ENCODE measurements around the gene TTLL11. TPM values are rescaled to one million over a fixed set of nuclear protein-coding genes. Genes with fewer than 3 reads are reported as not detected.

Gene TTLL11
- total RNA-seq, 4 donors from 2014 or later, result 9.8 to 18.6 (median 15.6) TPM

DNA sequence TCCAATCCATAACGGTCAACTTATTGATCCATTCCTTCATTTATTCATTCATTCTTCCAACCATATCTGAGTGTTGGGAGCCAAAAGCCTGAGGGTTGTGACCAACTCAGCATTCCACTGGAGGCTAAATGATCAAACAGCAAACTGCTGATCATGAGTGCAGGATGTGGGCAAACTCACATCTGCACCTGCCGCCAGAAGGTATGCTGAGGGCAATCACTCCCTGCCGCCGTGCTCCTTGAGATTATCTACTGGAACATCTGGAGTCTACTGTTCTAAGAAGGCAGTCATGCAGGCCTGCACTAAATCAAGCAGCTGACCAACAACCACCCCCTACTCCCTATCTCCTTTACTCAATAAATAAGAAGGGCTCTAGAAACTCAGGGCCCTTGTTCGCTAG lies 184.0 kb downstream of the TTLL11 start:
- WGBS, 2 donors, result 76 to 78% methylated on average over 5 of the region's 5 CpGs
- Histone ChIP-seq H3K4me3 (no peak overlapping the region), H3K9me3 (no peaks in the 10 kb centered on the region), H3K36me3 (no peaks in the 10 kb centered on the region), H3K27ac (no peak overlapping the region), H3K27me3 (no peaks in the 10 kb centered on the region), H3K4me1 (peaks cover 0 to 6% (median 0%) of the 10 kb centered on the region in 4 donors)
- no peak for DNase-seq (ENCODE audit: low spot score in 2 of 2)
- TF ChIP-seq, protein P1, sequence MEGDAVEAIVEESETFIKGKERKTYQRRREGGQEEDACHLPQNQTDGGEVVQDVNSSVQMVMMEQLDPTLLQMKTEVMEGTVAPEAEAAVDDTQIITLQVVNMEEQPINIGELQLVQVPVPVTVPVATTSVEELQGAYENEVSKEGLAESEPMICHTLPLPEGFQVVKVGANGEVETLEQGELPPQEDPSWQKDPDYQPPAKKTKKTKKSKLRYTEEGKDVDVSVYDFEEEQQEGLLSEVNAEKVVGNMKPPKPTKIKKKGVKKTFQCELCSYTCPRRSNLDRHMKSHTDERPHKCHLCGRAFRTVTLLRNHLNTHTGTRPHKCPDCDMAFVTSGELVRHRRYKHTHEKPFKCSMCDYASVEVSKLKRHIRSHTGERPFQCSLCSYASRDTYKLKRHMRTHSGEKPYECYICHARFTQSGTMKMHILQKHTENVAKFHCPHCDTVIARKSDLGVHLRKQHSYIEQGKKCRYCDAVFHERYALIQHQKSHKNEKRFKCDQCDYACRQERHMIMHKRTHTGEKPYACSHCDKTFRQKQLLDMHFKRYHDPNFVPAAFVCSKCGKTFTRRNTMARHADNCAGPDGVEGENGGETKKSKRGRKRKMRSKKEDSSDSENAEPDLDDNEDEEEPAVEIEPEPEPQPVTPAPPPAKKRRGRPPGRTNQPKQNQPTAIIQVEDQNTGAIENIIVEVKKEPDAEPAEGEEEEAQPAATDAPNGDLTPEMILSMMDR (IDR thresholded peaks at IDR 0.05), result no peak
- no peak for TF ChIP-seq EP300 (IDR thresholded peaks at IDR 0.05)
- TF ChIP-seq POLR2A (IDR thresholded peaks at IDR 0.05), result no peak

DNA sequence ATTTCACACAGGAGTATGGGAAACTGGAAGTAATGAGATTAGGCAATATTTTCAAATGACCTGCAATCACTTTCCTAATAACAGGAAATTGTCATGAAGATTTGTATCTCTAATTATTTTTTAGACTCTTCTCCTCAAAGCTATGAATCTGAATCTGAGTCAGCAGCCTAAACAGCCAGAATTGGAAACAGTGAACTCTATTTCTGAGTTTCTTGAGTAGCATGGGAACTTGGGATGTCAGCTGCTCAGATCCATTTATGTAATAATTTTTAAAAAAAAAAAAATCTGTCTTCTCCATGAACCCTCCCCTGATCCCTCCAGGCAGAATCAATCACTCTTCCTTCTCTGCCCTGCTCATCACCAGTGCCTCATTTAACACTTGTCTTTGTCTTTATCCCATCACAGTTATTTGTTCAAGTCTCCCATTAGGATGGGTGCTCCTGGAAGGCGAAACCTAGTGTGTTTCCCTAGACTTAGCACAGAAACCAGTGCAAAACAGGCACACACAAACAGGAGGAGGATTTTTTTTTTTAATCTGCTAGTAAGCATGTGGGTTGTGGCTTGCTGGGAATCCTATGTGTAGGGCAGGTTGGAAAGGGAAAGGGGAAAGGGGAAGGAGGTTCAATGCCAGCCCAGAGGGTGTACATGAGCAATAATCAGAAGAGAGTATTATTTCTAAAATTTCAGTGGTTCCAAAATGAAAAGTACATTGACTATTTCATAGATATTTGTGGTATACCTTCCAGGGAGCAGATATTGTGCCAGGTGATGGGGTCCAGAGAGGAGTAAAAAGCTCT lies 186.8 kb downstream of the TTLL11 start:
- TF ChIP-seq EP300 (IDR thresholded peaks at IDR 0.05), result no peak
- TF ChIP-seq, protein P1 (IDR thresholded peaks at IDR 0.05), result no peak
- no peak for TF ChIP-seq POLR2A (IDR thresholded peaks at IDR 0.05)
- Histone ChIP-seq H3K4me3 (no peak overlapping the region), H3K9me3 (no peaks in the 10 kb centered on the region), H3K36me3 (no peaks in the 10 kb centered on the region), H3K27ac (peak overlapping the region in 1 of 4 donors; percentile 29), H3K27me3 (no peaks in the 10 kb centered on the region), H3K4me1 (peaks cover 0 to 6% (median 0%) of the 10 kb centered on the region in 4 donors)
- DNase-seq (ENCODE audit: low spot score in 2 of 2), result no peak
- WGBS, 2 donors, result 97 to 100% methylated on average over 1 of the region's 1 CpG

DNA sequence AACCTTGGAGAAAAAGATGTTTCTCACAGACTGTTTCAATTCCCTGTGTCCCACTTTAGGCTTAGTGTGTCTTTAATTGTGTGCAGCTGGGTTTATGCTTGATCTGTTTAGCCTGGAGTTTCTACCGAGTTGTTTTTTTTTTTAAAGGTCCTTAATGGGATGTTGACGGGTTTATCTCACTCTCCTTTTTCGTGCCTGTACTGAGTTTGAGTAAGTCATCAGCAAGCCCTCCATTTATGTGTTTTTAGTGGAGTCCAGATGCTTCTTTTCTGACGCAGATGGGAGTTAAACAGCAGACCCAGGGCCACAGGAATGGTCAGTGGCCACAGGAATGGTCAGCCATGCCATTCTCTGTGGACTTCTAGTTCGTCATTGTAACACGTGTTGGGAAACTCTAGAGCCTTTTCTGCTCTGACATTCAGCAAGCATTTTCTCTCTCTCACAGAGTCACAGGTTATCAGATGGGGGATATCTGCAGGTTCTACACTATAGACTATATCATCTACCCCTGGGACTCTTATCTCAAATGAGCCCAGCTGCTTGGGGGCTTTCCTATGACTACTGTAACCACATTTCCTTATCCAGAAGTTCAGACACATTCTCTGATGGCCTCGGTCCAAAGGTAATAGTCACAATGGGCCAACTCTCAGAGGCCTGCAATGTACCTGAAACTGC lies 190.5 kb downstream of the TTLL11 start:
- no peaks in the 10 kb centered on the region for H3K27me3 ChIP-seq
- H3K4me3 ChIP-seq, result no peak overlapping the region
- H3K4me1 ChIP-seq, result peaks cover 0 to 6% (median 0%) of the 10 kb centered on the region in 4 donors
- no peaks in the 10 kb centered on the region for H3K36me3 ChIP-seq
- no peaks in the 10 kb centered on the region for H3K9me3 ChIP-seq
- peak in 1 of 2 donors; percentile 39 for DNase-seq (ENCODE audit: low spot score in 2 of 2)
- WGBS, 2 donors, result 60 to 64% methylated on average over 7 of the region's 7 CpGs
- TF ChIP-seq, protein P1 (IDR thresholded peaks at IDR 0.05), result no peak
- peak in 1 of 2 donors; percentile 59 for TF ChIP-seq EP300 (IDR thresholded peaks at IDR 0.05)
- H3K27ac ChIP-seq, result peak overlapping the region in 1 of 4 donors; percentile 52

DNA sequence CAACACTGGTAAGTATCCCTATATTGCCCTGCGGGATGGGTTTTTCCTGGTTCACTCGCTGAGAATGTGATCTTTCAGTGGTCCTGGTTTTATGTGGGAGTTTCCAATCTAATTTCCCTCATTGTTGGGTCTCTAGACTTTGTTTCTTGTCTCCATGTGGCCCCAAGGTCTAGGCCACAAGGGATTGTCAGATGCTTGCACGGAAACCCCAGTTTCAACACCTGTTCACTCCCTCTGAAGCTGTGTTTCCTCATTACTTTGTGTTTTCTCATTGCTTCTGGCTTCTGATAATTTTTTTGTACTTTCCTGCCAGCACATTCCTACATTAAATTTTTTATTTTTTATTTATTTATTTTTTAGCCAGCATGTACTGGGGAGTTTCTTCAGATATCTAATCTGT lies 191.5 kb downstream of the TTLL11 start:
- Histone ChIP-seq H3K27ac (peak overlapping the region in 1 of 4 donors; percentile 2), H3K4me3 (no peak overlapping the region), H3K4me1 (peaks cover 0 to 5% (median 0%) of the 10 kb centered on the region in 4 donors), H3K9me3 (no peaks in the 10 kb centered on the region), H3K27me3 (no peaks in the 10 kb centered on the region), H3K36me3 (no peaks in the 10 kb centered on the region)
- DNase-seq (ENCODE audit: low spot score in 2 of 2), result no peak
- no peak for TF ChIP-seq EP300 (IDR thresholded peaks at IDR 0.05)
- TF ChIP-seq, protein P1 (IDR thresholded peaks at IDR 0.05), result no peak
- no peak for TF ChIP-seq POLR2A (IDR thresholded peaks at IDR 0.05)
- 77 to 84% methylated on average over 3 of the region's 3 CpGs for WGBS, 2 donors

DNA sequence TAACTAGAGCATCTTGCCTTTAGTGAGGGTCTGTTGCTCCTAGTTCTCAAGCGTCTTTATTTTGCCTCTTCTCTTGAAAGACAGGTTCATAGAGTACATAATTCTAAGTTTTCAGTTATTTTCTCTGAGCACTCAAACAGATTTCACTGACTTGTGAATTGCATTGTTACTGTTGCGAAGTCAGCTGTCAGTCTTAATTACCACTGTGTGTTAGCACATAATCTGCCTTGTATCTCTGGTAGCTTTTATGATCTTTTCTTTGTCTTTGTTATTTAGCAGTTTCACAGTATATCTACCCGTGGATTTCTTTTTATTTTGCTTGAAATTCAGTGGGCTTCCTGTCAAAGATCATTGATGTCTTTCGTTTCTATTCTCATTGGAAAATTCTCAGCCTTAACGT lies 192.9 kb downstream of the TTLL11 start:
- no peaks in the 10 kb centered on the region for H3K9me3 ChIP-seq
- H3K27ac ChIP-seq, result no peak overlapping the region
- H3K27me3 ChIP-seq, result no peaks in the 10 kb centered on the region
- TF ChIP-seq, protein P1 (IDR thresholded peaks at IDR 0.05), result no peak
- no peak for TF ChIP-seq EP300 (IDR thresholded peaks at IDR 0.05)
- no peak for TF ChIP-seq POLR2A (IDR thresholded peaks at IDR 0.05)
- no peaks in the 10 kb centered on the region for H3K36me3 ChIP-seq
- 75 to 85% methylated on average over 5 of the region's 5 CpGs for WGBS, 2 donors
- DNase-seq (ENCODE audit: low spot score in 2 of 2), result no peak
- no peaks in the 10 kb centered on the region for H3K4me1 ChIP-seq
- H3K4me3 ChIP-seq, result no peak overlapping the region

All from tibial nerve (tissue), 4 donors.